Prostate gland (tissue), 2 donors: ENCODE data around the gene RTEL1.

Experiments
- CTCF ChIP-seq, 4 experiments: fragments of 200-600 bp in 2 of 4; fragments of 450-650 bp in 2 of 4; sonication (generic) in 2 of 4; IDR thresholded peaks; 1 replicate in 3 of 4; 2 replicates in 1 of 4; pipeline ENCODE4 v1.5.1; 2016 to 2019; ENCODE audit warnings: antibody characterized with exemption in 4 of 4, mild to moderate bottlenecking in 2 of 4, moderate library complexity in 2 of 4
- POLR2A ChIP-seq: fragments of 450-650 bp; IDR thresholded peaks from one replicate; pipeline ENCODE4 v1.6.1; 2016; ENCODE audit warnings: antibody characterized with exemption, mild to moderate bottlenecking

- TF ChIP-seq CTCF (IDR thresholded peaks at IDR 0.05) (no peak), POLR2A (no peak)
Measured at GRCh38 chr20:63652192-63652980, 5.7 kb upstream of the RTEL1 start.
